Dermis blood vessel endothelial cell (primary cell): ENCODE data around the gene APLP1. TPM values are rescaled to one million over a fixed set of nuclear protein-coding genes. Genes with fewer than 3 reads are reported as not detected.
"Not testable (repeated sequence)": the region's sequence is repeated elsewhere in the genome, so short reads cannot be mapped to it uniquely, and the experiment has no call there.

Source experiments
- DNase-seq: peaks from one replicate; pipeline ENCODE4 v3.0.0; 2010
- total RNA-seq: library from RNA; depleted of rRNA; stranded (reverse); fragments of >200 nt; gene quantifications from 2 replicates; pipeline ENCODE4 v1.2.3, GENCODE V29; 2014

The APLP1 gene
- total RNA-seq, 1 donor from 2014 or later: 1.9 TPM

GRCh38 chr19:35907377-35907745 lies 39.0 kb downstream of the APLP1 start:
- DNase-seq: no peak

GRCh38 chr19:35908010-35908441 lies 39.7 kb downstream of the APLP1 start, which contains the start of gene TYROBP:
Gene TYROBP, minus strand, starts transcription at chr19:35908295. Its CDS starts 67 bp downstream, at chr19:35908228.
- DNase-seq: no peak

GRCh38 chr19:35908973-35909683 lies 40.8 kb downstream of the APLP1 start:
- DNase-seq: no peak

GRCh38 chr19:35909684-35910035 lies 41.3 kb downstream of the APLP1 start:
- DNase-seq: no peak

- not testable (repeated sequence) for DNase-seq
Observed at GRCh38 chr19:35910355-35910754, 42.0 kb downstream of the APLP1 start.

GRCh38 chr19:35911173-35911572 lies 42.8 kb downstream of the APLP1 start:
- DNase-seq: no peak

GRCh38 chr19:35911790-35912189 lies 43.4 kb downstream of the APLP1 start:
- no peak for DNase-seq

GRCh38 chr19:35913589-35913988 lies 45.2 kb downstream of the APLP1 start:
- DNase-seq: no peak

- no peak for DNase-seq
Observed at GRCh38 chr19:35915443-35915842, 47.1 kb downstream of the APLP1 start.

GRCh38 chr19:35919306-35919705 lies 50.9 kb downstream of the APLP1 start:
- DNase-seq: no peak

GRCh38 chr19:35921012-35921411 lies 52.6 kb downstream of the APLP1 start:
- no peak for DNase-seq

- no peak for DNase-seq
Observed at GRCh38 chr19:35925501-35925900, 57.1 kb downstream of the APLP1 start.

- DNase-seq: no peak
Observed at GRCh38 chr19:35928507-35928906, 60.1 kb downstream of the APLP1 start.

Other genes with a start within 250 kb of the APLP1 start
- 45.4 and 47.6 TPM in 2 replicates for gene RBM42, start 239.5 kb upstream of the APLP1 start, total RNA-seq
- 0.09 and 0.17 TPM in 2 replicates for gene ETV2, start 226.8 kb upstream of the APLP1 start, total RNA-seq
- 236 and 493 TPM in 2 replicates for gene COX6B1, start 220.3 kb upstream of the APLP1 start, total RNA-seq
- 0.09 TPM in 1 of 2 replicates, not detected in the other for gene UPK1A, start 202.1 kb upstream of the APLP1 start, total RNA-seq
- gene ZBTB32, start 164.0 kb upstream of the APLP1 start, total RNA-seq: not detected in 2 replicates
- 7.3 and 15.4 TPM in 2 replicates for gene KMT2B, start 150.6 kb upstream of the APLP1 start, total RNA-seq
- gene IGFLR1, start 126.1 kb upstream of the APLP1 start, total RNA-seq: 1.9 and 2.2 TPM in 2 replicates
- 2.9 and 7.8 TPM in 2 replicates for gene U2AF1L4, start 123.2 kb upstream of the APLP1 start, total RNA-seq
- 15.1 and 16.1 TPM in 2 replicates for gene PSENEN, start 122.9 kb upstream of the APLP1 start, total RNA-seq
- 4.7 and 8.2 TPM in 2 replicates for gene LIN37, start 120.0 kb upstream of the APLP1 start, total RNA-seq
- 0.17 and 1.2 TPM in 2 replicates for gene HSPB6, start 111.5 kb upstream of the APLP1 start, total RNA-seq
- gene PROSER3, start 110.4 kb upstream of the APLP1 start, total RNA-seq: 3.3 and 3.7 TPM in 2 replicates
- gene ARHGAP33, start 93.0 kb upstream of the APLP1 start, total RNA-seq: 4.7 and 4.8 TPM in 2 replicates
- gene PRODH2, start 55.7 kb upstream of the APLP1 start, total RNA-seq: not detected in 2 replicates
- not detected in 2 replicates for gene NPHS1, start 16.1 kb upstream of the APLP1 start, total RNA-seq
- not detected in 2 replicates for gene KIRREL2, start 11.7 kb upstream of the APLP1 start, total RNA-seq
- gene NFKBID, start 32.0 kb downstream of the APLP1 start, total RNA-seq: 2.7 and 3.2 TPM in 2 replicates
- 0.19 TPM in 1 of 2 replicates, not detected in the other for gene HCST, start 34.0 kb downstream of the APLP1 start, total RNA-seq
- not detected in 2 replicates for gene TYROBP, start 39.7 kb downstream of the APLP1 start, total RNA-seq
- 3.6 and 3.7 TPM in 2 replicates for gene LRFN3, start 67.8 kb downstream of the APLP1 start, total RNA-seq
- gene SDHAF1, start 126.6 kb downstream of the APLP1 start, total RNA-seq: 10.1 and 19.6 TPM in 2 replicates
- gene SYNE4, start 140.2 kb downstream of the APLP1 start, total RNA-seq: 0.17 TPM in 1 of 2 replicates, not detected in the other
- 12.3 and 15.3 TPM in 2 replicates for gene ALKBH6, start 145.6 kb downstream of the APLP1 start, total RNA-seq
- 6.7 and 7.8 TPM in 2 replicates for gene CLIP3, start 164.3 kb downstream of the APLP1 start, total RNA-seq
- gene THAP8, start 185.7 kb downstream of the APLP1 start, total RNA-seq: 1.6 and 2.6 TPM in 2 replicates
- gene WDR62, start 186.3 kb downstream of the APLP1 start, total RNA-seq: 2.2 and 8.0 TPM in 2 replicates
- gene OVOL3, start 242.6 kb downstream of the APLP1 start, total RNA-seq: not detected in 2 replicates
- 42.9 and 71.1 TPM in 2 replicates for gene POLR2I, start 246.3 kb downstream of the APLP1 start, total RNA-seq
- gene TBCB, start 246.9 kb downstream of the APLP1 start, total RNA-seq: 201 and 226 TPM in 2 replicates